HepG2 (cell line): ENCODE data around the gene ARHGAP4. TPM values are rescaled to one million over a fixed set of nuclear protein-coding genes. Genes with fewer than 3 reads are reported as not detected.

Source experiments
- ATAC-seq: fragments of 200-7000 bp; cut with Tn5 transposase; 3 replicates; pipeline ENCODE4 v1.9.1; 2020; ENCODE audit warnings: mild to moderate bottlenecking, moderate library complexity
- BruUV-seq: library from RNA; stranded (reverse); fragments of 400-500 nt; replicated peaks from 2 replicates; lab custom pipeline; 2021; lab: Mats Ljungman, UMichigan
- CTCF ChIA-PET: fragments of 300-600 bp; formaldehyde crosslinking; extraction: SDS; loops from one replicate; lab custom pipeline; 2021; ENCODE audit warnings: low total read pairs, inconsistent platforms, low intra/inter-chr PET ratio; lab: Yijun Ruan, JAX
- POLR2A ChIA-PET: fragments of 350-600 bp; sonication (Branson Sonifier 250); formaldehyde crosslinking; loops from one replicate; lab custom pipeline; 2020; ENCODE audit warnings: antibody characterized with exemption, inconsistent platforms; lab: Yijun Ruan, JAX
- DNase-seq: peaks from one replicate; pipeline ENCODE4 v3.0.0-alpha.2; 2015; ENCODE audit warnings: low spot score
- FAIRE-seq: peaks from 3 replicates; lab custom pipeline; 2011; peaks lifted over from hg19 to GRCh38; lab: Jason Lieb, UNC
- H2AFZ ChIP-seq: one replicate; pipeline ENCODE4 v1.6.1; 2011; ENCODE audit warnings: low read length, inconsistent platforms
- H3K27ac ChIP-seq: fragments of 300-600 bp; 3 replicates; pipeline ENCODE4 v1.8.0; 2011; ENCODE audit warnings: mixed run types, mild to moderate bottlenecking, mixed read lengths, low read length, inconsistent platforms; ENCODE audit not compliant: insufficient read depth; ENCODE audit errors: extremely low read length
- H3K27me3 ChIP-seq, 2 experiments: fragments of 200-600 bp in 1 of 2; 2 replicates in 1 of 2; 3 replicates in 1 of 2; pipeline versions ENCODE4 v1.6.0 to v1.8.0; 2011; ENCODE audit warnings: low read length in 2 of 2, mild to moderate bottlenecking in 2 of 2, moderate library complexity in 2 of 2, inconsistent platforms in 1 of 2; ENCODE audit not compliant: insufficient read depth in 2 of 2, control insufficient read depth in 1 of 2
- H3K36me3 ChIP-seq, 2 experiments: fragments of 200-600 bp in 1 of 2; replicated peaks in 1 of 2; 2 replicates in 1 of 2; 3 replicates in 1 of 2; pipeline versions ENCODE4 v1.5.1 to v1.8.0; 2011; ENCODE audit warnings: low read length in 2 of 2, inconsistent platforms in 1 of 2; ENCODE audit not compliant: insufficient read depth in 2 of 2, control insufficient read depth in 1 of 2
- H3K4me1 ChIP-seq: 2 replicates; pipeline ENCODE4 v1.5.1; 2012; ENCODE audit warnings: low read length, inconsistent platforms; ENCODE audit not compliant: insufficient read depth
- H3K4me2 ChIP-seq: 2 replicates; pipeline ENCODE4 v1.6.0; 2011; ENCODE audit warnings: low read depth, low read length, inconsistent platforms
- H3K4me3 ChIP-seq, 3 experiments: fragments of 200-600 bp in 1 of 3; sonication (generic), shearing (Covaris generic) in 1 of 3; replicated peaks in 1 of 3; 2 replicates each; pipeline ENCODE4 v1.5.1; 2011 to 2016; ENCODE audit warnings: low read length in 3 of 3, inconsistent platforms in 2 of 3, low read depth in 2 of 3, mild to moderate bottlenecking in 2 of 3, control low read depth in 1 of 3, mixed read lengths in 1 of 3; ENCODE audit not compliant: insufficient read depth in 1 of 3
- H3K79me2 ChIP-seq: one replicate; pipeline ENCODE4 v1.6.1; 2011; ENCODE audit warnings: low read length, inconsistent platforms; ENCODE audit not compliant: insufficient read depth
- H3K9ac ChIP-seq: 2 replicates; pipeline ENCODE4 v1.6.0; 2011; ENCODE audit warnings: mild to moderate bottlenecking, low read depth, low read length, inconsistent platforms; ENCODE audit not compliant: insufficient read depth
- H3K9me3 ChIP-seq: 2 replicates; pipeline ENCODE4 v1.5.1; 2012; ENCODE audit warnings: mild to moderate bottlenecking, low read length
- H4K20me1 ChIP-seq: 2 replicates; pipeline ENCODE4 v1.6.0; 2011; ENCODE audit warnings: inconsistent platforms, mild to moderate bottlenecking, low read length, moderate library complexity; ENCODE audit not compliant: insufficient read depth
- ARNT2 ChIP-seq: sonication (generic); formaldehyde crosslinking; IDR thresholded peaks from 2 replicates; pipeline ENCODE4 v1.8.0; 2022; ENCODE audit warnings: mild to moderate bottlenecking, low read depth, missing genetic modification reagents, moderate library complexity
- ATF4 ChIP-seq, 2 experiments: fragments of 450-650 bp in 1 of 2; sonication (generic) in 1 of 2; formaldehyde crosslinking; IDR thresholded peaks; 2 replicates each; pipeline versions ENCODE4 v1.5.0 to v1.8.0; 2020 to 2022; ENCODE audit warnings: mild to moderate bottlenecking in 1 of 2, missing genetic modification reagents in 1 of 2
- CERS6 ChIP-seq: sonication (generic); formaldehyde crosslinking; IDR thresholded peaks from 2 replicates; pipeline ENCODE4 v1.5.0; 2020; ENCODE audit warnings: missing genetic modification reagents
- CREB1 ChIP-seq, 2 experiments: fragments of 450-650 bp in 1 of 2; IDR thresholded peaks; 2 replicates each; pipeline ENCODE4 v1.6.1; 2016 to 2017; ENCODE audit warnings: control low read depth in 1 of 2, mild to moderate bottlenecking in 1 of 2, missing compliant biosample characterization in 1 of 2, missing genetic modification characterization in 1 of 2
- GTF3A ChIP-seq: sonication (generic); formaldehyde crosslinking; conservative IDR thresholded peaks from 2 replicates; pipeline ENCODE4 v1.4.0; 2020; ENCODE audit warnings: mild to moderate bottlenecking, missing genetic modification reagents
- KAT7 ChIP-seq: IDR thresholded peaks from 2 replicates; pipeline ENCODE4 v1.6.1; 2018; ENCODE audit warnings: borderline replicate concordance, missing compliant biosample characterization
- KAT8 ChIP-seq: IDR thresholded peaks from 2 replicates; pipeline ENCODE4 v1.6.1; 2016; ENCODE audit warnings: missing genetic modification reagents, missing compliant biosample characterization
- RFXANK ChIP-seq: IDR thresholded peaks from 2 replicates; pipeline ENCODE4 v1.6.1; 2016
- SNRNP70 ChIP-seq: fragments of 200-400 bp; formaldehyde crosslinking; IDR thresholded peaks from 2 replicates; pipeline ENCODE4 v1.6.1; 2017; ENCODE audit warnings: mild to moderate bottlenecking, low read depth, low read length, moderate library complexity
- TARDBP ChIP-seq: sonication (generic); formaldehyde crosslinking; IDR thresholded peaks from 2 replicates; pipeline ENCODE4 v1.8.0; 2022; ENCODE audit warnings: mild to moderate bottlenecking, missing genetic modification reagents
- ZBTB34 ChIP-seq: sonication (generic); formaldehyde crosslinking; IDR thresholded peaks from 2 replicates; pipeline ENCODE4 v1.8.0; 2022; ENCODE audit warnings: mild to moderate bottlenecking, missing genetic modification reagents
- WGBS: methylation state at CpG from one replicate; pipeline ENCODE4 v1.1.6; 2017; ENCODE audit warnings: low lambda C conversion rate; 5-methylcytosine and 5-hydroxymethylcytosine counted together
- in situ Hi-C: cut with HindIII; loops from 2 replicates; pipeline ENCODE4 v1.10.0; 2017; ENCODE audit warnings: low pct_unique_long_range_greater_than_20kb; ENCODE audit not compliant: extremely low pct_ligation_motif_present
- intact Hi-C: fragments of 100-400 bp; cut with micrococcal nuclease; formaldehyde crosslinking; loops from one replicate; pipeline ENCODE4 v1.10.0; 2022; ENCODE audit not compliant: unreplicated experiment
- polyA plus RNA-seq, 8 experiments: library from polyadenylated mRNA; depleted of rRNA in 3 of 8; stranded (reverse) in 7 of 8; unstranded in 1 of 8; fragments of >200 nt; fragmentation: Illumina TruSeq in 4 of 8; extraction: Trizol in 4 of 8; gene quantifications; 2 replicates each; pipeline versions ENCODE4 v1.2.1 to v1.2.3, GENCODE V29; 2011 to 2016; ENCODE audit warnings: low read depth in 4 of 8, missing spikeins in 1 of 8, mixed read lengths in 1 of 8; ENCODE audit not compliant: insufficient read depth in 1 of 8
- total RNA-seq, 5 experiments: library from RNA; depleted of rRNA; stranded (reverse); fragments of >200 nt; fragmentation: Illumina TruSeq; extraction: Trizol; gene quantifications; 2 replicates each; pipeline ENCODE4 v1.2.3, GENCODE V29; 2016; ENCODE audit warnings: low read depth in 1 of 5

The ARHGAP4 gene
- total and polyA plus RNA-seq, 2 of the 13 experiments (the other 11 are each of a cell fraction or from before 2014, with no cell fraction given): 0.57 to 0.64 TPM

GRCh38 chrX:153938226-153938786 is 12.2 kb upstream of the ARHGAP4 start (continued):
- no peak for TF ChIP-seq ZBTB34 (CRISPR knock-in tag)
- TF ChIP-seq ARNT2: no peak
- TF ChIP-seq GTF3A (CRISPR knock-in tag): no peak
- no peak for TF ChIP-seq TARDBP (CRISPR knock-in tag)

- DNase-seq (no peak), FAIRE-seq (no peak), ATAC-seq (no peak)
- no peaks in the 10 kb centered on the region for H3K27me3 ChIP-seq
- TF ChIP-seq ATF4 (CRISPR knock-in tag; IDR thresholded peaks at IDR 0.05) (no peak), KAT7 (CRISPR knock-in tag) (no peak), KAT8 (CRISPR knock-in tag) (no peak), CERS6 (CRISPR knock-in tag) (no peak), CREB1 (IDR thresholded peaks at IDR 0.05) (no peak), CREB1 (CRISPR knock-in tag; IDR thresholded peaks at IDR 0.05) (no peak), RFXANK (no peak), TARDBP (CRISPR knock-in tag) (no peak), SNRNP70 (no peak)
- H3K4me2 ChIP-seq: no peak overlapping the region
- H3K79me2 ChIP-seq: peaks cover 9% of the 10 kb centered on the region
- no peaks in the 10 kb centered on the region for H4K20me1 ChIP-seq
- no peak overlapping the region for H2AFZ ChIP-seq
- WGBS: 97% methylated on average over 3 of the region's 3 CpGs
- in situ Hi-C loops: no loop called here
- no peaks in the 10 kb centered on the region for H3K9me3 ChIP-seq
- BruUV-seq: no TSS peak
- CTCF ChIA-PET: no interaction called here
- H3K4me1 ChIP-seq: peaks cover 10% of the 10 kb centered on the region
- no peaks in the 10 kb centered on the region for H3K36me3 ChIP-seq
- no peak overlapping the region for H3K4me3 ChIP-seq
- H3K9ac ChIP-seq: no peak overlapping the region
- POLR2A ChIA-PET: interaction anchor here (0.6 to 2.6 kb wide), 2 partner anchors 9 to 11 kb away, joined by 3 to 20 read pairs; partner anchors contain the start of gene ARHGAP4
- no peak overlapping the region for H3K27ac ChIP-seq
- intact Hi-C loops: no loop called here
These were observed 11.0 kb upstream of the ARHGAP4 start for GRCh38 chrX:153937056-153937455.
